GM19397 (cell line): ENCODE measurements around the gene TRIM47.

Experiments used
- ATAC-seq: cut with Tn5 transposase; IDR thresholded peaks from one replicate; pipeline ENCODE4 v1.9.1; 2021; ENCODE audit warnings: mild to moderate bottlenecking, moderate library complexity; ENCODE audit not compliant: unreplicated experiment

The TRIM47 gene

DNA sequence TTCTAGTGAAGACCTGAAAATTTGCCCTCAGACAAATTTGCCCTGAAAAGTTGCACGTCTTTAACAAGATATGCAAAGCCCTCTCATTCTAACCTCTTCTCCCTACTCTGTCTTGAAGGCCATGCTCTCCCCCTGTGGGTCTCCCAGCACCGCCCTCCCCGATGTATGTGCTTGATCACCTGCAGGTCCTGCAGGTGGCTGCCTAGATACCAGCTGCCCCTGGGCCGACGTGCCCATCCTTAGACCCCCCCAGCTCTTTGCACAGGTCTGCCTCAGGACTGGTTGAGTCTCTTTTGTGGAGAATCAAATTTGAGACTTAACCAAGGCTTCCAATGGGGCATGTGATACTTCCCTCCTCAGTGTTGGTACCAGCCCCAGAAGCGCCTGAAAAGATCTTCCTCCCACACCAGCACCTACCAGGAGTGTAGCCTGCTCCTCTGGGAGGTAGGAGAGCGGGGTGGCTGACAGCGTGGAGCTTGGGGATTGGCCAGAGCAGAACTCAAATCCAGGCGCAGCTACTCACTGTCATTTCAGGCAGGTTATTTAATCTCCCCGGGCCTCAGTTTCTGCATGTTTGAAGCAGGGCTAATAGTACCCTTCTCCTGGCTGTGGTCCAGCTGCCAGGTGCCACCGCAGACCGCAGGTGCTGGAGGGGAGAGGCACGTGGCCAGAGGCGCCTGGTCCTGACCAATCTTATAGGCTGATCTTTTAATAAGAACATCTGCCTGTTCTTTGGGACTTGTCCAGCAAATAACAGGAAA is 30.9 kb upstream of the TRIM47 start:
- ATAC-seq = no peak

DNA sequence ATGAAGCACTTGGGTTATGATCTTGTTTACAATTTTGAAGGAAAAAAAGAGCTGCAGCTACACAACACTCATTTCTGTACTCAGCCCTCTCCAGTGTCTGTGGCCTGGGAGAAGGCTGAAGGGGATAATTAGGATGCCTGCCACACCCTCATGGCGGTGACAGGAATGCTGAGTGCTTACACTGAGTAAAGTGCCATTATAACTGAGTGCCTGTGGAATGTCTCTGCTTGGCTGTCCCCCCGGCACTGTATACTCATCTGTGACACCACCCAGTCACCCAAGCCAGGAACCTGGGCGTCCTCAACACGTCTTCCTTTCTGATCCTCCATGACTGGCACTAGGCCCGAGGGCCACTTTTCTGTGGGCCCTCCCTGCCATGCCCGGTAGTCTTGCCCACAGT is 29.8 kb upstream of the TRIM47 start:
- no peak for ATAC-seq

DNA sequence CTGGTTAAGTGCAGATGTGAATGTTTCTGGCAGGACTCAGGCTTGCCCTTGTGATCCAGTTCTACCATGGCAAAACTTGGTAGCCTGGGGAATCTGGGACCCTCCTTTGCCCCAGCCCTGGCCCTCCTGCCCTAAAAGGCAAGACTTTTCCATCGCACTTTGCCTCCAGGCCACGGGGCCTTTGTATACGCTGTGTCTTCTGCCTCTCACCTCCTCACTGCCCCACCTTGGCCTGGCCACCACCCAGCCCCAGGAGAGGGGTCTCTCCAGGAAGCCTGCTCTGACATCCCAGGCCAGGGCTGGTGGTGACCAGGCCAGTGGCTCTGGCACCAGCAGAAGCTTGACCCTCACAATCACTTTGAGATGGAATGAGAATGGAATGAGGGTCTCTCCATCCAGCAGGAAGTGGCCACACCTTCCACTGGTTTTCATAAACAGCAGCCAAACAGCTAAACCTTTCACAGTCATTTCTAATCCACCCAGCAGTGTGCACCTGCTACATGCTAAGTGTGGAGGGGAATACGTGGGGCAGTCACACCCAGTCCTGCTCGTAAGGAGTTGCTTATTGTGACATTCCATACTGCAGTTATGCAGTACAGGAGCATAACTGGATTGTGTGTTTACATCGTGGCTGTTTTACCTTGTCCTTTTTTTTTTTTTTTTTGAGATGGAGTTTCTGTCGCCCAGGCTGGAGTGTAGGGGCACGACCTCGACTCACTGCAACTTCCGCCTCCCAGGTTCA is 27.9 kb upstream of the TRIM47 start:
- no peak for ATAC-seq

DNA sequence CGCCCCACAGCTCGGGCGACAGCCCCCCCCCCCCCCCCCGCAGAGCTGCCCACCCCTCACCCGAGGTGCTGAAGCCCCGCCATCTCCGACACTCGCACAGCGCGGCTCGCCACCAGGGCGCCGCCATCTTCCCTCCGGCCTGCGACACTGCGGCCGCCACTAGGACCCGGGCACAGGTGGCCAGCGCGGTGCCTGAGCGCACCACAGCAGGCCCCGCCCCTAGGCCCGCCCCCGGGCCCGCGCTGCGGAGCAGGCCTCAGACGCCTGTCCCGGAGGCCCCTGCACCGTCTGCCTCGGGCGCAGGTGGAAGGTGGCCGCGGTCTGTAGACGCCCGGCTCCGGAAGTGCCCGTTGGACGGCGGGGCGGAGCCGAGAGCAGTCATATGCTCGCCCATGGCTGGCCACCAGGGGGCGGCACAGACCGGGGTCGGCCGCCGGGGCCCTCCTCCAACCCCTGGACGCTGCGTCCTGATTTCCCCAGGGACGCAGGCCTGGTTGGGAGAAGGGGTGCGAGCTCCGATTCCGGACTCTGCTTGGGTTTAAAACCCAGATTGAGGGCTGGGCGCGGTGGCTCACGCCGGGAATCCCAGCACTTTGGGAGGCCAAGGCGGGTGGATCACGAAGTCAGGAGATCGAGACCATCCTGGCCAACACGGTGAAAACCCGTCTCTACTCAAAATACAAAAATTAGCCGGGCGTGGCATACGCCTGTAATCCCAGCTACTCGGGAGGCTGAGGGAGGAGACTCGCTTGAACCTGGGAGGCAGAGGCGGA is 26.6 kb upstream of the TRIM47 start, which contains the start of gene MRPL38:
MRPL38 (minus strand) TSS at position 136 of the 773 bp plus-strand sequence; CDS start at position 127, 9 bp downstream.
- ATAC-seq = peak; percentile 95

DNA sequence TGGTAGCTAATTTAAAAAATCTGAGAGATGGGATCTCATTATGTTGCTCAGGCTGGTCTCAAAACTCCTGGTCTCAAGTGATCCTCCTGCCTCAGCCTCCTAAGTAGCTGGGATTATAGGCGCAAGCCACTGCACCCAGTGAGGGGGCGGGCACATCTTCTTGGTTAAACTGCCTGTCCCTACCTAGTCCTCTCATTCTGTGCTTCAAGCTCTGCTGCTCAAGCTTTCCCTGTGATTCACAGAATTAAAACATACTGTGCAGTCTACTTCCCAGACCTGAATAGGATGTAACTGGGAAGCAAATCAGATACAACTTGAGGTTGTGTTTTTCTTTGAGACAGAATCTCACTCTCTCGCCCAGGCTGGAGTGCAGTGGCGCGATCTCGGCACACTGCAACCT is 24.0 kb upstream of the TRIM47 start:
- ATAC-seq = no peak

DNA sequence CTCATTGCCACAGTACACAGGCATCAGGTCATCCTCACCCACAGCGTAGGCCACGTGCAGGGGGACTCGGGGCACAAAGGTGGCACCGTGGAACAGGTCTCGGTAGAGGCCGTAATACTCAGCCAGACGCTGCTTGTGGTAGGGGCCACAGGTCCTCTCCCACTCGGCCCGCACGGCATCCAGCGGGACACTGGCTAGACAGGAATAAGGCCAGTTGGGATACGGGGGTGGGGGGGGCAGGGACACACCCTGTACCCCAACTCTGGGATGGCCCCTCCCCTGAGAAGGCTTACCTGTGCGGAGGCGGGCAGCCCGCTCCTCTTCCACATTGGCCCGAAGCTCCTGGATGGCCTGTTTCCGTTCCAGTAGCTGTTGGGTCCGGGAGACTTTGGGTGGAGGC is 23.3 kb upstream of the TRIM47 start:
- no peak for ATAC-seq

DNA sequence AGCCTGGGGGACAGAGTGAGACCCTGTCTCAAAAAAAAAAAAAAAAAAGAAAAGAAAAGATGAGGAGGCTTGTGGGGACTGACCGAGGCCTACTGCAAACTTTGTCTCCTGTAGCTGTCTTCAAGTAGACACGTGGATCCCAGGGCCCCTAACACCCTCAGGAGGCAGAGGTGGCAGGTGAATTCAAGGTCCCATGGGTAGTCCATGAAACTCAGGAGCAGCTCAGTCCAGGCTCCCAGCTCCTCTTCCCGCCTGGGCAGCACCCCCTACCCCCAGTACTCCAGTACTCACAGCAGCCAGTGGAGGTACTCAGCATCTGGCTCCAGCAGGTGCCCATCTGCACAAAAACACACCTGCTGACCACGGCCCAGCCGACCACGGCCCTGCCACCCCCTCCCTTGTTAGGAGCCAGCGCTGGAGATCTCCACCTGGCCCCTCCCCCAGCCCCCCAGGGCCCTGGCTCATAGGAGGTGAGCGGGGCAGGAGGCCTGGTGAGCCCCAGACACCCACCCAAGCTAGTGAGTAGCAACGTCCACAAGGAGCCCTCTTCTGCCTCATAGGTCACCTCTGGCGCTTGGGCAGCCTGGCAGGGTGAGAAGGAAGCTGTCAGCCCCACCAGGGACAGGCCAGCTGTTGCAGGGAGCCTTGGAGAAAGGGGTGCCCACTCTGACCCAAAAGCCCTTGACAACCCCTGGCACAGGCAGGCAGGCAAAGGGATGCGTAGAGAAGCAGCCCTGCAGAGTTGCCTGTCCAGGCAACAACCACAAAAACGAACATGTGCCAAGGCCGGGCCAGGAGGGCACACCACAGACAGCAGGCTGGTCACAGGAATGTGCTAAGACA is 22.5 kb upstream of the TRIM47 start:
- ATAC-seq = no peak

DNA sequence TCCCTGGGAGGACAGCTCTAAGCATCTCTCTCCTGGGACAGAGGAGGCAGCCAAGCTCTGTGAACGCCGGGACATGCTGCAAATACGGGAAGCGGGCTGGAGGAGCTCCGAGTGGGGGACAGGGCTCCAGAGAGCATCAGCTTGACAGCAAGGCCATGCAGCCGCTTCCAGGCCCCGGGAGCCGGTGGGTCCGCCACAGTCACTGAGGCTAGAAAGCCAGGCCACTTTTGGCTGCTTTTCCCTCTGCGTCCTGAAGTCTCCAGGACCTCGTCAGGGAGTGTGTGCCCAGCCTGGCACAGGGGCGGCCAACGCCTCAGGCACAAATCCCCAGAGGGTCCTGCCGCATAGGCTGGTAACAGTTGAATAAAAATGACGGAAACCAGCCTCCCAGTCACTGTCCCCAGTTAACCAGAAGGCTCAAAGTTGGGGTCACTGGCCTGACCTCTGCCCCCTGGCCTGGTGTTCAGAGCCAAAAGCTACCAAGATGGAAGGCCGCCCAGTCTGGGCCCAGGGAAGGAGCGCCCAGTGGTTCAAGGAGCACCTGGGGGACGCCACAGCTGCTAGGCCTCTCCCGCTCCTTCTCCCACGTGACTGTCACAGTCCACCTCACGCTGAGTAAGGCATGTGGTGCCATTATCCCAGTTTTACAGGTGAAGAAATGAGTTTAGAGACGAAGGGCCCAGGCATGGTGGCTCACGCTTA is 21.5 kb upstream of the TRIM47 start:
- ATAC-seq = no peak

DNA sequence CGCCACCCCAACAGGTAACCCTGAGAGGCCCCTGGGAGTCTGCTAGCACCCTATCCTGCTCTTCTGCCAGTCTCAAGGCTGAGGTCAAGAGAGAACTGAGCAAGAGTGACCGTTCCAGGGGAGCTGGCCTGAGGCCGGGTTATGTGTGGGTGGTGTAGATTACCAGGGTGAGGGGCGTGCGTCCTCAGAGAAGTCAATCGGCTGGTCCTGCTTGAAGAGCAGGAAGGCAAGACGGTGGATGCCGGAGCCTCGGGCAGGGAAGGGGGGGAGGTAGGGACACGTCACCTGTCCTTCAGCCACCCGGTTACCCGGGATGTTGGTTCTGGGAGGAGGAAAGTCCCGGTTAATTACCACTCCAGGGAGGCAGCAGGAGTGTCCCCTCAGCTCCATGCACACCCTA is 21.0 kb upstream of the TRIM47 start:
- ATAC-seq = no peak

DNA sequence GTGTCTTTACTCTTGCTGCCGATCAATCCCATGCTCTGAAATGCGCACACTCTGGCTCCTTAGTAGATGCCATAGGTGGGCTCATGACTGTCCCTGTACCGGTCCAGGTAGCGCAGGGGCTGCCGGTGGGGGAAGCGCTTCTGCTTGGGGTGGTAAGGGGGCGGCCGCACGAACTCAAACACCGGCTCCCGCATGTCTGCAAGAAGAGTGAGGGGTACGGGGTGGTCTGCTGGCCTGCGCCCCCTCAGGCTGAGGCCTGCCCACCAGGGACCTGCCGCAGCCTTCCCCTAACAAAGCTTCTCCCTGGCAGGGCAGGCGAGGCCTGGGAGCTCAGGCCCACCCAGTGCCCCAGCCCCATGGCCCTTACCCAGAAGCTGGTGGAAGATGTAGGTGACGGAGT is 20.4 kb upstream of the TRIM47 start:
- no peak for ATAC-seq

DNA sequence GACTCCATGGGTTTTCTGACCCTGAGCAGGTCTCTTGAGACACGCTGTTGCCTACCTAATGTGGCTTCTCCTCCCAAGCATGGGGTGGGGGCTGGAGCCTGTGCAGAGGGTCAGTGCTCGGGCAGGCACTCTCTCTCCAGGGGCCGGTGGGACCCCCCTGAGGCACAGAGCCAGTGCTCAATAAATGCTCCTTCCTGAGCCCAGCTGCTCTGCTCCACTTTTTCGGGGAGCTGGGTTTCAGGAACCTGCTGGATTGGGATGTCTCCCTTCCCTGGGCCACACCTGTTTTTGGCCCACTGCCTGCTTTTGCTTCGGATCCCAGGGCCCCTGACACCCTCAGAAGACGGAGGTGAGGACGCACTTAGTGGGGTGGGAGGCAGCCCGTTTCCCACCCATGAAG is 19.7 kb upstream of the TRIM47 start:
- no peak for ATAC-seq

DNA sequence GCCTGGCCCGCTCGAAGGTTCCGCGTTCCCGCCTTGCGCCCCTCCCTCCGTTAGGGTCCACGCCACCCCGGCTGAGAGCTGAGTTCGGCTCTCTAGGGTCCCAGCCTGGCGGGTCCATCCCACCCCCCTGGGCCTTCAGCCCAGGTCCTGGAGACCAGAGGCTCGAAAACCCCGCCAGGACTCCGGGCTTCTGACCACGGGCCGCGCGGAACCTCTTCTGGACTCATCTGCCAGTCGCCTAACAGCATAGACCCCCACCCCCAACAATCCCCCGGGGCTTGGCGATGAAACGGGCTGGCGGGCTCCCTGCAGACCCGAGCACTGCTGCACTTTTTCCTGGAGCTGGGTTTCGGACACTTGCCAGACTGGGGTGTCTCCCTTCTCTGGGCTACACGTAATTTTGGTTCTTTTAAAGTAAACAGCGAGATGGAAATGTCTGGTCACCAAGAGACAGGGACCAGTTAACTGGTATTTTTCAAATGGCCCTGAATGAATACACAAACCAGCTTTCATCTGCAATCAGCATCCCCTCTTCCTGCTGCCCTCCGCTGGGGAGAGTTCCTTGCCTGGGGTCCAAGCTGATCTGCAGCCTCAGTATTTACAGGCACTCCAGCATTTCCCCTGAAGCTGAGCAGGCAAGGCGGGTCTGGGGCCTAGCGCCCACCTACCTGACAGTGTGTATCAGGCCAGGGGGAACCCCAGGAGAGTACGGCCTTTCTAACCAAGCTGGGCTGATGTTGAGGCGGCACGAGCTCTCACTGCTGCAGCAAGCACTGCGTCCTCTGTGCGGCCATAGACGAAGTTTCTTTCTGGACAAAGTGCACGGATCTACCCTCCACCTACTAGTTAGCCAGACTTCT is 19.0 kb upstream of the TRIM47 start:
- ATAC-seq = no peak

DNA sequence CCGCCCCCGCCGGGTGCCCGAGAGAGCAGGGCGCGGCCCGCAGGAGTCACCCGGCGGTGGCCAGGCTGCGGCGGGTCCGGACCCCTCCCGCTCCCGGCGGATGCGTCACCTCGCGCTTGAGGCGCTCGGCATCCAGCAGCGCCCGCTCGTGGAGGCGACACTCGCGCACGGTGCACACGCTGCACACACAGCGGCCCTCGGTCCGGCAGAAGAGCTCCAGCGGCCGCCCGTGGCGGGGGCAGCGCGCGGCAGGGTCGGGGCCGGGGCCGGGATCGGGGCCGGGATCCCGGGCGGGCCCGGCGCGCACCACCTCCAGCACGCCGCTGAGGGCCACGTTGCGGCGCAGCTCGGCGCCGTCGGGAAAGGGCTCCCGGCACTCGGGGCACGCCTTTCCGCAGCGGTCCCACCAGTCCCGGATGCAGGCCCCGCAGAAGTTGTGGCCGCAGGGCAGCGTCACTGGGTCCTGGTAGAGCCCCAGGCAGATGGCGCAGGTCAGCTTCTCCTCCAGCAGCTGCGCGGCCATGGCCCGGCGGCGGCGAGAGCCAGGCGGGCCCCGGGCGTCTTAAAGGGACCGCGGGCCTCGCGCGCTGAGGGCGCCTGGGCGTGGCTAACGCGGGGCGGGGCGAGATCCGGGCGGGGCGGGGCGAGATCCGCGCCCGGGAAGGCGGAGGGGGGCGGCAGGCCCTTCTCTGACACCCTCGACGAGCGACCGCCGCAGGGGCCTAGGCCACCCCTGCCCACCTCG is 18.2 kb upstream of the TRIM47 start, which contains the start of gene TRIM65:
TRIM65 (minus strand) TSS at position 537 of the 745 bp plus-strand sequence; CDS start at position 523, 14 bp downstream.
- ATAC-seq = peak; percentile 55

DNA sequence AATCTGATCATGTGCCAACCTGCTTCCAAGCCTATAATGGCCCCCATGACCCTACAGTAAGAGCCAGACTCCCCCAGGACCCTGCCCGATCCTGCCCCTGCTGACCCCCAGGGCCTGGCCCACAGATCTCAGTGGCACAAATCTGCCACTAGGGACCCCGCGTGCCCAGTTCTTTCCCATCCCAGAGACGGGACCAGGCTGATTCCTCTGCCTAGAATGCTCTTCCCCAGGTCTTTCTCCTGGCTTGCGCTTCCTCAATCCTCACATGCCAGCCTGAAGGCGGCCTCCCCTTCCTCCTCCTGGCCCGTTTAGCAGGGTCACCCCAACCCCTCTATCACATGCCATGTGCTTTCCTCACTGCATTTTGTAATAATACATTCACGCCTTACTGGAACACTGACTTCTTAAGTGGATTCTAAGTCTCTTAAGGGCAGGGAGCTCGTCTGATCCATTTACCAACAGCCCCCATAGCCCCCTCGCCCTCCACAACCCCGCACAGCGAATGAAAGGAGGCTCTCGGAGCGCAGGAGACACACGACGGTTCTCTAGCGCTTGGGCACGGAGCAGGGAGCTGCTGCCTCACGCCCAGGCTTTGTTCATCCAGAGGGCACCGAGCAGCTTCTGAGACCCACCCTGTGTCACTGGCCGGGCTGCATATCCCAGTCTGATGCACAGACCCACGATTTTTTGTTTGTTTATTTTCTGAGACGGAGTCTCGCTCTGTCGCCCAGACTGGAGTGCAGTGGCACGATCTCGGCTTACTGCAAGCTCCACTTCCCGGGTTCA is 17.2 kb upstream of the TRIM47 start:
- no peak for ATAC-seq

DNA sequence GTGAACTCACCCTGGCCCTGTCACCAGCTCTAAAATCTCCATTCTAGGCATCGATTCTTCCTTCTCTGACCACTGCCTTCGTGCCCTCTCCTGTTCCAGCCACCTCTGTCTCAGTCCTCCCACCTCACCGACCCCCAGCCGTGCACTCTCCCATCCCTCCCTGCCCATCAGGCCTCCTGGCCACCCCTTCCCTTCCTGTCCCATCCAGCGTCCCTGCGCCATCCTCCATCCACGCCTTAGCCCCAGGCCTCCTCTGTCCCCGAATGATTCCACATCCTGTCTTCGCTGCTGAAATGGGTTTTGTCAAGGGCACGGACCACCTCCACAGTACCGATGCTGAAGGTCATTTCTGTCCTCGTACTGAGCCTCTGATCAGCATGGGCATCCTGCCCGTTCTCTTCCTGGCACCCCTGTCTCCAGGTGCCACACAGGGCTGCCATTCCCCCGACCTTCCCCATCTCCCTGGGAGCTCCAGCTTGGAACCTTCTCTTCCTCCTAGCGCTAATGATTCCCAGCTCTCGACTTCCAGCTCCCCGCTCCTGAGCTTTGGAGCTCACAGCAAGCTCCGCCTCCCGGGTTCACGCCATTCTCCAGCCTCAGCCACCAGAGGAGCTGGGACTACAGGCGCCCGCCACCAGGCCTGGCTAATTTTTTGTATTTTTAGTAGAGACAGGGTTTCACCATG is 15.8 kb upstream of the TRIM47 start:
- no peak for ATAC-seq

DNA sequence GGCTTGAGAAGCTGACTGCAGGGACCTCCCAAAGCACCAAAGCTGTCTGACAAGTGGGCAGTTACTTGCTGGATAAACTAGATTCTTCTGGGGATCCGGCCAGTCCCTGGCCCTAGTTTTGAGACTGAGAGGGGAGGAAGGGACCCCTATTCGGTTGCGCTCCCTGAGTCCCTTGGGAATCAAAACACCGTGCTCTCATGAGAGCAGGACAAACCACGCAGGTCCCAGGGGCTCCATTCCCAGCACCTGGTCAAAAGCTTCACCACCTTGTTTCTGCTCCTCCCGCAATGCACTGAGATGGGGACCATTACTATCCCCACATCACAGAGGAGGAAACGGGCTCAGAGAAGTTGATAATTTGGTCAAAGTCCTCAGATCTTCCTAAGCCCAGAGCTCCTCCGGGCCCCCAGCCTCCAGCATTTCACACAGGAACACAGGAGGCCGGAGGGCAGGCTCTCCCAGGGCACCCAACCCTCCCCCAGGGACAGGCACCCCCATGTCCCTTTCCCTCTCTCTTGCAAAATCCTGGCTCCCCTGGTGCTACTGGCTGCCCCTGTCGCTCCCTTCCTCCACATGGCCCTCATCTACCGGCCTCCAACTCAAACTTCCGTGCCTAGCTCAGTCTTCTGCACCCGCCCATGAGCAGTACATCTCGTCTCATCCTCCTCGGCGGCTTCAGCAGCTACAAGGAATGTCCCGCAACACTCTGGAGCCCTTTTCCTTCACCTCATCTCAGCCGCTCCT is 15.1 kb upstream of the TRIM47 start:
- ATAC-seq = no peak
